K562 (cell line): ENCODE results near the gene GBA2. TPM values are rescaled to one million over a fixed set of nuclear protein-coding genes. Genes with fewer than 3 reads are reported as not detected.

Experiments
- ATAC-seq: fragments of 200-7000 bp; cut with Tn5 transposase; 3 replicates; pipeline ENCODE4 v1.9.1; 2020; ENCODE audit warnings: moderate library complexity
- BruUV-seq: library from RNA; stranded (reverse); fragments of 400-500 nt; replicated peaks from 2 replicates; lab custom pipeline; 2021; lab: Mats Ljungman, UMichigan
- CTCF ChIA-PET: fragments of 300-600 bp; formaldehyde crosslinking; extraction: SDS; loops from one replicate; lab custom pipeline; 2021; ENCODE audit warnings: low intra/inter-chr PET ratio; lab: Yijun Ruan, JAX
- POLR2A ChIA-PET: fragments of 300-600, 350-650 bp; sonication (Branson Sonifier 250); formaldehyde crosslinking; extraction: SDS; loops from one replicate; lab custom pipeline; 2021; ENCODE audit warnings: antibody characterized with exemption, inconsistent platforms; lab: Yijun Ruan, JAX
- DNase-seq, 4 experiments: peaks; one replicate each; pipeline versions ENCODE4 v3.0.0 to v3.0.0-alpha.2; 2011 to 2018; ENCODE audit warnings: low spot score in 3 of 4, mixed read lengths in 3 of 4; ENCODE audit errors: extremely low read depth in 1 of 4
- FAIRE-seq: peaks from 2 replicates; lab custom pipeline; 2011; peaks lifted over from hg19 to GRCh38; lab: Jason Lieb, UNC
- H2AFZ ChIP-seq: 2 replicates; pipeline ENCODE4 v1.6.0; 2011; ENCODE audit warnings: low read depth, low read length, control low read depth, inconsistent platforms
- H3K27ac ChIP-seq: fragments of 200-600 bp; 3 replicates; pipeline ENCODE4 v1.8.0; 2011; ENCODE audit warnings: low read depth, mild to moderate bottlenecking, control low read depth, inconsistent platforms, low read length, moderate library complexity, mixed read lengths; ENCODE audit errors: extremely low read depth
- H3K27me3 ChIP-seq, 2 experiments: fragments of 300-600 bp in 1 of 2; 2 replicates in 1 of 2; 3 replicates in 1 of 2; pipeline versions ENCODE4 v1.6.0 to v1.8.0; 2011; ENCODE audit warnings: inconsistent platforms in 2 of 2, low read length in 2 of 2, mild to moderate bottlenecking in 1 of 2, mixed read lengths in 1 of 2, moderate library complexity in 1 of 2; ENCODE audit not compliant: control insufficient read depth in 2 of 2, insufficient read depth in 2 of 2
- H3K36me3 ChIP-seq: fragments of 300-600 bp; 3 replicates; pipeline ENCODE4 v1.8.0; 2011; ENCODE audit warnings: mild to moderate bottlenecking, low read length, inconsistent platforms; ENCODE audit not compliant: control insufficient read depth, insufficient read depth
- H3K4me1 ChIP-seq, 2 experiments: fragments of 200-600 bp in 1 of 2; replicated peaks in 1 of 2; 2 replicates in 1 of 2; 3 replicates in 1 of 2; pipeline versions ENCODE4 v1.5.1 to v1.8.0; 2011; ENCODE audit warnings: inconsistent platforms in 2 of 2, low read length in 2 of 2, mild to moderate bottlenecking in 1 of 2, mixed read lengths in 1 of 2, moderate library complexity in 1 of 2; ENCODE audit not compliant: control insufficient read depth in 2 of 2, insufficient read depth in 2 of 2
- H3K4me2 ChIP-seq: 2 replicates; pipeline ENCODE4 v1.6.1; 2011; ENCODE audit warnings: low read length, control low read depth, inconsistent platforms, mixed read lengths; ENCODE audit not compliant: insufficient read depth
- H3K4me3 ChIP-seq: fragments of 200-600 bp; sonication (generic), shearing (Covaris generic); 2 replicates; pipeline ENCODE4 v1.5.1; 2016; ENCODE audit warnings: control low read depth, inconsistent platforms
- H3K79me2 ChIP-seq: fragments of 200-600 bp; 3 replicates; pipeline ENCODE4 v1.8.0; 2011; ENCODE audit warnings: low read length, inconsistent platforms; ENCODE audit not compliant: control insufficient read depth, insufficient read depth
- H3K9ac ChIP-seq, 2 experiments: 2 replicates each; pipeline versions ENCODE4 v1.6.0 to v1.6.1; 2011; ENCODE audit warnings: low read depth in 2 of 2, low read length in 2 of 2, control low read depth in 1 of 2, inconsistent platforms in 1 of 2, mild to moderate bottlenecking in 1 of 2, mixed read lengths in 1 of 2; ENCODE audit not compliant: insufficient read depth in 1 of 2
- H3K9me1 ChIP-seq: one replicate; pipeline ENCODE4 v1.6.0; 2011; ENCODE audit warnings: inconsistent platforms, mild to moderate bottlenecking, low read length, moderate library complexity; ENCODE audit not compliant: control insufficient read depth, insufficient read depth
- H3K9me3 ChIP-seq: replicated peaks from 2 replicates; pipeline ENCODE4 v1.5.1; 2011; ENCODE audit warnings: low read depth, low read length, inconsistent platforms; ENCODE audit not compliant: control insufficient read depth, insufficient read depth
- H4K20me1 ChIP-seq: replicated peaks from 2 replicates; pipeline ENCODE4 v1.6.1; 2011; ENCODE audit warnings: low read length, inconsistent platforms, mixed read lengths; ENCODE audit not compliant: control insufficient read depth, insufficient read depth
- RBFOX2 ChIP-seq: fragments of 200-400 bp; formaldehyde crosslinking; IDR thresholded peaks from 2 replicates; pipeline ENCODE4 v1.6.1; 2017; ENCODE audit warnings: low read depth, mild to moderate bottlenecking, low read length, moderate library complexity
- ZFP91 ChIP-seq: sonication (generic); formaldehyde crosslinking; IDR thresholded peaks from 2 replicates; pipeline ENCODE4 v1.8.0; 2022; ENCODE audit warnings: mild to moderate bottlenecking, missing genetic modification reagents
- ZNF707 ChIP-seq: fragments of 250-450 bp; sonication (Bioruptor Pico); conservative IDR thresholded peaks from 2 replicates; pipeline ENCODE4 v1.8.0; 2022; ENCODE audit warnings: inconsistent platforms, mild to moderate bottlenecking, moderate library complexity
- WGBS: fragments of 100-300 bp; shearing (Covaris generic); methylation state at CpG from one replicate; pipeline ENCODE4 v1.1.6; 2016; ENCODE audit warnings: low coverage, mixed read lengths; ENCODE audit not compliant: insufficient coverage; ENCODE audit errors: missing lambda C conversion rate; 5-methylcytosine and 5-hydroxymethylcytosine counted together
- in situ Hi-C: fragments of 300-500 bp; cut with MboI; formaldehyde crosslinking; loops from 4 replicates; pipeline ENCODE4 v1.15.0; 2018; ENCODE audit warnings: inconsistent platforms, mixed read lengths
- intact Hi-C: fragments of 100-400 bp; cut with micrococcal nuclease; formaldehyde crosslinking; loops from 2 replicates; pipeline ENCODE4 v1.14.2; 2022
- polyA plus RNA-seq, 8 experiments: library from polyadenylated mRNA; depleted of rRNA in 4 of 8; stranded (reverse) in 5 of 8; unstranded in 3 of 8; fragments of >200 nt; fragmentation: Nextera tagmentation in 2 of 8; fragmentation: Illumina TruSeq in 1 of 8; extraction: Ambion mirVana in 2 of 8; extraction: Trizol in 1 of 8; gene quantifications; 2 replicates each; pipeline versions ENCODE4 v1.2.1 to v1.2.3, GENCODE V29; 2011 to 2014; ENCODE audit warnings: inconsistent platforms in 1 of 8, missing spikeins in 1 of 8
- total RNA-seq, 7 experiments: library from RNA; depleted of rRNA in 6 of 7; stranded (reverse); fragments of >200 nt in 6 of 7; fragmentation: Illumina TruSeq in 2 of 7; extraction: Trizol in 2 of 7; gene quantifications; 2 replicates each; pipeline versions ENCODE4 v1.2.1 to v1.2.3, GENCODE V29; 2011 to 2021; ENCODE audit warnings: low replicate concordance in 1 of 7

Gene GBA2
- total and polyA plus RNA-seq, 9 of the 15 experiments (the other 6 are each of a cell fraction or from before 2014, with no cell fraction given): 14.1 to 60.4 (median 32.1) TPM

GRCh38 chr9:35712762-35713400 is 36.1 kb downstream of the GBA2 start:
- POLR2A ChIA-PET: interaction anchor here (0.6 to 2.5 kb wide), 7 partner anchors 9 to 752 kb away, joined by 3 to 17 read pairs (median 4); partner anchors contain the start of genes CREB3 and TLN1
- no peak for ATAC-seq
- no peak overlapping the region for H3K9ac ChIP-seq
- no TSS peak for BruUV-seq
- H3K79me2 ChIP-seq: no peaks in the 10 kb centered on the region
- H4K20me1 ChIP-seq: no peaks in the 10 kb centered on the region
- CTCF ChIA-PET: no interaction called here
- no peaks in the 10 kb centered on the region for H3K27me3 ChIP-seq
- peaks cover 90% of the 10 kb centered on the region; the same call in 2 of the 3 replicates for H3K36me3 ChIP-seq
- H3K27ac ChIP-seq: no peak overlapping the region
- WGBS: 92% methylated on average over 10 of the region's 11 CpGs
- no peaks in the 10 kb centered on the region for H3K4me1 ChIP-seq
- H3K4me3 ChIP-seq: no peak overlapping the region
- no peaks in the 10 kb centered on the region for H3K9me1 ChIP-seq
- no peaks in the 10 kb centered on the region for H3K9me3 ChIP-seq
- no peak overlapping the region for H2AFZ ChIP-seq
- H3K4me2 ChIP-seq: no peak overlapping the region
- TF ChIP-seq ZNF707 (CRISPR knock-in tag) (no peak), RBFOX2 (peak; percentile 15; the same call in 1 of the 2 replicates)
- intact Hi-C loops: no loop called here
- DNase-seq: no peak
- no peak for FAIRE-seq
- in situ Hi-C loops: no loop called here

GRCh38 chr9:35711501-35712428 is 37.3 kb downstream of the GBA2 start:
- no peak overlapping the region for H3K9ac ChIP-seq
- no TSS peak for BruUV-seq
- DNase-seq: no peak
- no peak overlapping the region for H3K27ac ChIP-seq
- H3K79me2 ChIP-seq: no peaks in the 10 kb centered on the region
- H3K4me3 ChIP-seq: no peak overlapping the region
- no peaks in the 10 kb centered on the region for H3K9me3 ChIP-seq
- ATAC-seq: no peak
- WGBS: 92% methylated on average over 18 of the region's 21 CpGs
- no peak for TF ChIP-seq ZFP91 (CRISPR knock-in tag)
- H3K4me2 ChIP-seq: no peak overlapping the region
- ChIA-PET POLR2A (interaction anchor here (0.6 to 2.5 kb wide), 6 partner anchors 10 to 89 kb away, joined by 3 to 17 read pairs (median 6); no protein-coding TSS in a partner anchor), CTCF (no interaction called here)
- no peaks in the 10 kb centered on the region for H3K27me3 ChIP-seq
- no peak overlapping the region for H2AFZ ChIP-seq
- H3K4me1 ChIP-seq: no peaks in the 10 kb centered on the region
- in situ Hi-C loops (no loop called here), intact Hi-C loops (no loop called here)
- H4K20me1 ChIP-seq: no peaks in the 10 kb centered on the region
- FAIRE-seq: no peak
- H3K9me1 ChIP-seq: peaks cover 3% of the 10 kb centered on the region
- peaks cover 90% of the 10 kb centered on the region; the same call in 2 of the 3 replicates for H3K36me3 ChIP-seq
